Heart left ventricle (tissue), 13 donors: ENCODE results near the gene SEC24A.

ENCODE experiments used
- CTCF ChIP-seq, 12 donors: fragments of 200-600 bp; sonication (generic) in 4 of 12; IDR thresholded peaks; one replicate each; pipeline versions ENCODE4 v1.5.0 to v1.8.0; 2018 to 2022; ENCODE audit warnings: antibody characterized with exemption in 12 of 12, mild to moderate bottlenecking in 5 of 12
- POLR2A ChIP-seq, 2 donors: fragments of 450-650 bp; IDR thresholded peaks; one replicate each; pipeline ENCODE4 v1.6.1; 2017; ENCODE audit warnings: antibody characterized with exemption in 2 of 2, mild to moderate bottlenecking in 2 of 2, moderate library complexity in 2 of 2
- donor health status: ischemic (EF 13 %, LVEDD 7.1; RV severe dilation, severe dysfunction).
- donor health status: DM: no; HTN: yes; CAD: no.
- donor health status: DM: no; HTN: no; CAD: no.
- donor health status: ischemic (EF 25% LVEDD 6.9; RV normal size, moderate dysfunction).
- donor health status: ischemic (EF 25% LVEDD 5.7; RV mildly dilated, moderate dysfunction).
- donor health status: ischemic (EF 35%, LVEDD 5.7; RV mildly dilated, moderate dysfunction).
- donor health status: nonischemic (EF 11% LVEDD 7.7; RV severe dilation, severe dysfunction).
- donor health status: DM: yes; HTN: yes; CAD: no.
- donor health status: PGD.
- donor health status: ischemic (EF 29% LVEDD 5.4; RV normal size, mild dysfunction).
- donor health status: nonischemic (EF 23%, LVEDD 6.1; RV moderate dilation, normal function).

GRCh38 chr5:134634227-134634626 lies 14.4 kb upstream of the SEC24A start:
- no peak for TF ChIP-seq POLR2A (IDR thresholded peaks at IDR 0.05)
- TF ChIP-seq CTCF (IDR thresholded peaks at IDR 0.05), result no peak
